ENCODE data around the gene NFATC4.

The NFATC4 gene

DNA sequence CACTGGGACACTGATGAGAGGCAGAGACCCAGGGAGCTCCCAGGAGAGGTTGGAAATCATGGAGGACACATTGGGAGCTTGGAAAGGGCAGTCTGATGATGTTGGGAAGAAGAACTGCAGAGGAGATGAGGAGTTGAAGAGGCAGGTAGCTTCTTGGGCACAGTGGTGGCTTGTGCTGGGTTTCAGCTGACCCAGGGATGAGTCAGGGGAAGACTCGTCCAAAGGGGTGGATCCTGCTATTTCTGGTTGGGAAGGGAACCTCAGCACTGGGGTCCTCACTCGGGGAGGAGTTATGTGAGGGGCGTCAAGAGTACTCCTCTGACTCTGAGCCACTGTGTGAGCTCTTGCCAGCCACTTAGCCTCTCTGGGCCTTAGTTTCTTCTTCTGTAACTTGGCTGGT, 44.6 kb upstream of the NFATC4 start:
- Histone ChIP-seq H3K9me2 (ENCODE audit: low read depth, low read length) (no peaks in the 10 kb centered on the region), H3K27ac (ENCODE audit: low read depth, low read length, poor library complexity, severe bottlenecking) (no peak overlapping the region), H4K20me1 (ENCODE audit: insufficient read depth, low read length) (no peaks in the 10 kb centered on the region), H3K9me3 (ENCODE audit: low read length) (no peaks in the 10 kb centered on the region), H2AFZ (ENCODE audit: low read length) (no peak overlapping the region), H3K27me3 (ENCODE audit: insufficient read depth, low read length) (peaks cover 5% of the 10 kb centered on the region), H3K79me2 (ENCODE audit: insufficient read depth, low read length) (no peaks in the 10 kb centered on the region), H3K9ac (ENCODE audit: low read length) (no peak overlapping the region), H3F3A (ENCODE audit: insufficient read depth, low read length) (no peaks in the 10 kb centered on the region), H3K36me3 (ENCODE audit: insufficient read depth, low read length) (no peaks in the 10 kb centered on the region), H3K4me3 (ENCODE audit: low read depth, low read length, poor library complexity, severe bottlenecking) (no peak overlapping the region), H3K4me2 (ENCODE audit: low read length) (no peak overlapping the region), H3K4me1 (ENCODE audit: insufficient read depth, low read length, severe bottlenecking) (peaks cover 3% of the 10 kb centered on the region)
- no peak for TF ChIP-seq EZH2 (IDR thresholded peaks at IDR 0.05; ENCODE audit: borderline replicate concordance, low read length)
- TF ChIP-seq, protein P1, sequence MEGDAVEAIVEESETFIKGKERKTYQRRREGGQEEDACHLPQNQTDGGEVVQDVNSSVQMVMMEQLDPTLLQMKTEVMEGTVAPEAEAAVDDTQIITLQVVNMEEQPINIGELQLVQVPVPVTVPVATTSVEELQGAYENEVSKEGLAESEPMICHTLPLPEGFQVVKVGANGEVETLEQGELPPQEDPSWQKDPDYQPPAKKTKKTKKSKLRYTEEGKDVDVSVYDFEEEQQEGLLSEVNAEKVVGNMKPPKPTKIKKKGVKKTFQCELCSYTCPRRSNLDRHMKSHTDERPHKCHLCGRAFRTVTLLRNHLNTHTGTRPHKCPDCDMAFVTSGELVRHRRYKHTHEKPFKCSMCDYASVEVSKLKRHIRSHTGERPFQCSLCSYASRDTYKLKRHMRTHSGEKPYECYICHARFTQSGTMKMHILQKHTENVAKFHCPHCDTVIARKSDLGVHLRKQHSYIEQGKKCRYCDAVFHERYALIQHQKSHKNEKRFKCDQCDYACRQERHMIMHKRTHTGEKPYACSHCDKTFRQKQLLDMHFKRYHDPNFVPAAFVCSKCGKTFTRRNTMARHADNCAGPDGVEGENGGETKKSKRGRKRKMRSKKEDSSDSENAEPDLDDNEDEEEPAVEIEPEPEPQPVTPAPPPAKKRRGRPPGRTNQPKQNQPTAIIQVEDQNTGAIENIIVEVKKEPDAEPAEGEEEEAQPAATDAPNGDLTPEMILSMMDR (IDR thresholded peaks at IDR 0.05; ENCODE audit: low read length) = no peak

DNA sequence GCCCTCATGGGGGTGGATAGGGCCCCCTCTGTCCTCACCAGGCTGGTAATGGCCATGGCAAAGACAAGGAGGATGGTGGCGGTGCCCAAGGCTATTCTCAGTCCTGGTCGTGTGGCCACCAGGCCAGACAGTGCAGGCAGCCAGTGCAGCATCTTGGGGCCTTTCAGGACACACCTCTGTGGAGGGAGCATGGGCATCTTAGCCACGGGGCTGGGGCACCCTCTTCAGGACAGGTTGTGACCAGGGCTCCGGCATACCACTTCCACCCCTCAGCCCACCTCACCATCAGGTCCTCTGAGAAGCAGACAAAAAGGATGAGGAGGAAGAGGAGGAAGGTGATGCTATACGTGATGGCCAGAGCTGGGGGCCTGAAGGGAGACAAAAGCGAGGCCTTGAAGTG, 44.0 kb upstream of the NFATC4 start:
- Histone ChIP-seq H3K9ac (ENCODE audit: low read length) (no peak overlapping the region), H3F3A (ENCODE audit: insufficient read depth, low read length) (no peaks in the 10 kb centered on the region), H4K20me1 (ENCODE audit: insufficient read depth, low read length) (no peaks in the 10 kb centered on the region), H3K36me3 (ENCODE audit: insufficient read depth, low read length) (no peaks in the 10 kb centered on the region), H3K27me3 (ENCODE audit: insufficient read depth, low read length) (peaks cover 5% of the 10 kb centered on the region), H3K79me2 (ENCODE audit: insufficient read depth, low read length) (no peaks in the 10 kb centered on the region), H3K4me3 (ENCODE audit: low read depth, low read length, poor library complexity, severe bottlenecking) (no peak overlapping the region), H3K9me3 (ENCODE audit: low read length) (no peaks in the 10 kb centered on the region), H3K4me1 (ENCODE audit: insufficient read depth, low read length, severe bottlenecking) (peaks cover 1% of the 10 kb centered on the region), H3K27ac (ENCODE audit: low read depth, low read length, poor library complexity, severe bottlenecking) (no peak overlapping the region), H3K4me2 (ENCODE audit: low read length) (no peak overlapping the region), H2AFZ (ENCODE audit: low read length) (no peak overlapping the region), H3K9me2 (ENCODE audit: low read depth, low read length) (no peaks in the 10 kb centered on the region)
- no peak for TF ChIP-seq EZH2 (IDR thresholded peaks at IDR 0.05; ENCODE audit: borderline replicate concordance, low read length)
- TF ChIP-seq, protein P1 (IDR thresholded peaks at IDR 0.05; ENCODE audit: low read length) = no peak

DNA sequence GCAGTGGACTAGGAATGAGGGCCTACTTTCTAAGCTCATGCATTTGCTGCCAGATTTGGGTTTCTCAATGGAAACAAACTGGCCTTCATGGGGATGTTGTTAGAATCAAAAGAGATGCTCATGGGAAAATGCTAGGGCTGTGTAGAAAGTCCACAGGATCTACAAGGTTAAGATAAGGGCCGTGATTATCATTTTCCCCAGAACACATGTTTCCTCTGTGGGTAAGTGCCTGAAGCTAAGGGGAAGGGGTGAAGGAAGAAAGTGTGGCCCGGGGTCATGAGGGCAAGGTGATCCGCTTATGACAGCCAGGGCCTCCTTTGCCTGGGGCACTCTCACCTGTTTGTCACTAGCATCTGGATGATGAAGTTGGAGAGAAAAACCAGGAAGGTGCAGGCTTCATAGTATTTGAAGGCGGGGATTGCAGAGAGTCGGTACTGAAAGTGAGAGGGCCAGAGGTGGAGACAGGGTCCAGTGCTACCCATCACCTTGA, 42.9 kb upstream of the NFATC4 start:
- Histone ChIP-seq H2AFZ (ENCODE audit: low read length) (no peak overlapping the region), H3K9me2 (ENCODE audit: low read depth, low read length) (no peaks in the 10 kb centered on the region), H3K9ac (ENCODE audit: low read length) (no peak overlapping the region), H3K4me3 (ENCODE audit: low read depth, low read length, poor library complexity, severe bottlenecking) (no peak overlapping the region), H3K27me3 (ENCODE audit: insufficient read depth, low read length) (peaks cover 5% of the 10 kb centered on the region; the same call in 1 of the 2 replicates), H3K9me3 (ENCODE audit: low read length) (no peaks in the 10 kb centered on the region), H3K36me3 (ENCODE audit: insufficient read depth, low read length) (no peaks in the 10 kb centered on the region), H3K79me2 (ENCODE audit: insufficient read depth, low read length) (no peaks in the 10 kb centered on the region), H4K20me1 (ENCODE audit: insufficient read depth, low read length) (no peaks in the 10 kb centered on the region), H3F3A (ENCODE audit: insufficient read depth, low read length) (no peaks in the 10 kb centered on the region), H3K27ac (ENCODE audit: low read depth, low read length, poor library complexity, severe bottlenecking) (no peak overlapping the region), H3K4me1 (ENCODE audit: insufficient read depth, low read length, severe bottlenecking) (no peaks in the 10 kb centered on the region), H3K4me2 (ENCODE audit: low read length) (no peak overlapping the region)
- TF ChIP-seq, protein P1 (IDR thresholded peaks at IDR 0.05; ENCODE audit: low read length) = no peak
- TF ChIP-seq EZH2 (IDR thresholded peaks at IDR 0.05; ENCODE audit: borderline replicate concordance, low read length) = no peak
